IMR-90 (cell line): ENCODE results near the gene ZCCHC24.

Experiments
- BHLHE40 ChIP-seq: fragments of 150-350 bp; IDR thresholded peaks from 2 replicates; pipeline ENCODE4 v1.6.1; 2016; ENCODE audit warnings: mild to moderate bottlenecking, low read depth, low read length
- CEBPB ChIP-seq: IDR thresholded peaks from 2 replicates; pipeline ENCODE4 v1.6.1; 2012; ENCODE audit warnings: low read depth, low read length, improper control_type of control experiment
- CTCF ChIP-seq: conservative IDR thresholded peaks from 2 replicates; pipeline ENCODE4 v1.5.1; 2012; ENCODE audit warnings: mild to moderate bottlenecking, low read depth, low read length, improper control_type of control experiment
- FOS ChIP-seq: fragments of 150-350 bp; IDR thresholded peaks from 2 replicates; pipeline ENCODE4 v1.6.1; 2016; ENCODE audit warnings: low read depth, low read length
- MAFK ChIP-seq: IDR thresholded peaks from 2 replicates; pipeline ENCODE4 v1.6.1; 2012; ENCODE audit warnings: low read depth, low read length, improper control_type of control experiment
- MXI1 ChIP-seq: IDR thresholded peaks from 2 replicates; pipeline ENCODE4 v1.6.1; 2012; ENCODE audit warnings: low read depth, mild to moderate bottlenecking, low read length, moderate library complexity, borderline replicate concordance
- POLR2A ChIP-seq: IDR thresholded peaks from 2 replicates; pipeline ENCODE4 v1.6.1; 2012; ENCODE audit warnings: mild to moderate bottlenecking, low read depth, low read length
- RAD21 ChIP-seq: IDR thresholded peaks from 2 replicates; pipeline ENCODE4 v1.6.1; 2012; ENCODE audit warnings: low read length, improper control_type of control experiment
- RCOR1 ChIP-seq: IDR thresholded peaks from 2 replicates; pipeline ENCODE4 v1.6.1; 2012; ENCODE audit warnings: mild to moderate bottlenecking, low read length, improper control_type of control experiment; ENCODE audit not compliant: insufficient replicate concordance
- RFX5 ChIP-seq: IDR thresholded peaks from 2 replicates; pipeline ENCODE4 v1.8.0; 2012; ENCODE audit warnings: low read depth, mild to moderate bottlenecking, low read length, moderate library complexity
- SMC3 ChIP-seq: fragments of 150-350 bp; IDR thresholded peaks from 2 replicates; pipeline ENCODE4 v1.6.1; 2016; ENCODE audit warnings: low read depth, mild to moderate bottlenecking, antibody characterized with exemption, low read length, moderate library complexity
- USF2 ChIP-seq: fragments of 150-350 bp; IDR thresholded peaks from 2 replicates; pipeline ENCODE4 v1.6.1; 2017; ENCODE audit warnings: mild to moderate bottlenecking, antibody characterized with exemption, low read length, low read depth

GRCh38 chr10:79402951-79403350 is 42.5 kb downstream of the ZCCHC24 start:
- TF ChIP-seq FOS (no peak), CTCF (no peak), RAD21 (no peak), POLR2A (no peak), RFX5 (no peak), USF2 (no peak), BHLHE40 (no peak), MXI1 (no peak), SMC3 (no peak), MAFK (no peak), CEBPB (no peak), RCOR1 (no peak)
